ENCODE measurements around the gene METTL4. TPM values are rescaled to one million over a fixed set of nuclear protein-coding genes. Genes with fewer than 3 reads are reported as not detected.

METTL4 gene
- total and polyA plus RNA-seq, 2 donors (not counting 3 experiments of a cell fraction or from before 2014, with no cell fraction given): 8.3 to 17.4 TPM

DNA sequence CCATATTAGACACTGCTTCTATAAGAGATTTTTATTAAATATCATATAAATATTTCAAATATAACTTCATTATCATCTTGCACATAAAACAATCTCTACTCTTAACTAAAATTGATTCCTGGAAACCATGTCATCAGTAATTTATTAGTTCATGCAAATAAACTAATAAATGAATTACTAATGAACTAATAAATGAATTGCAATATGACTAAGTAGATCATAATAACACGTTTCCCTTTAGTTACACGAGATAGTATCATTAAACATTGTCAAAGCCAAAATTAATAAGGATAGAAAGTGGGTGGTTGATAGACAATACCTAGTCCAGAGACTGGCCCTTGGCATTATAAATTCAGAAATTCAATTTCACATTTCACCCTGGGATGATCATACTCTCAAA, 26.1 kb downstream of the METTL4 start:
- Histone ChIP-seq H3K4me1 (ENCODE audit: control insufficient read depth, extremely low read depth, insufficient read depth, low read length) (no peaks in the 10 kb centered on the region), H2AFZ (ENCODE audit: low read depth, low read length) (no peak overlapping the region), H4K20me1 (replicated peaks; ENCODE audit: control insufficient read depth, extremely low read depth, insufficient read depth, low read length) (no peaks in the 10 kb centered on the region), H3K27me3 (ENCODE audit: control insufficient read depth in 2 of 2, insufficient read depth in 2 of 2, low read length in 2 of 2) (no peaks in the 10 kb centered on the region), H3K36me3 (ENCODE audit: control insufficient read depth in 2 of 2, extremely low read depth in 1 of 2, insufficient read depth in 2 of 2, low read length in 2 of 2) (peaks cover 0 to 6% of the 10 kb centered on the region in 2 experiments), H3K4me3 (replicated peaks in 1 of 3; ENCODE audit: insufficient read depth in 1 of 3, low read depth in 1 of 3, low read length in 3 of 3) (no peak overlapping the region), H3K9me1 (replicated peaks; ENCODE audit: control insufficient read depth, extremely low read depth, insufficient read depth, low read length) (no peaks in the 10 kb centered on the region), H3K27ac (ENCODE audit: insufficient read depth, low read depth, low read length) (no peak overlapping the region), H3K9me3 (replicated peaks; ENCODE audit: control insufficient read depth, insufficient read depth, low read length) (no peaks in the 10 kb centered on the region), H3K79me2 (ENCODE audit: control insufficient read depth, insufficient read depth, low read length) (no peaks in the 10 kb centered on the region), H3K4me2 (ENCODE audit: insufficient read depth, low read length) (no peak overlapping the region), H3K9ac (replicated peaks; ENCODE audit: extremely low read depth, insufficient read depth, low read length) (no peak overlapping the region)
- DNase-seq (ENCODE audit: low read depth, low spot score): no peak
- no peak for FAIRE-seq
- ChIA-PET CTCF (interaction anchor here (5.1 to 5.2 kb wide), 2 partner anchors 439 to 959 kb away, joined by 85 to 259 read pairs; no protein-coding TSS in a partner anchor), POLR2A (no interaction called here)
- no TSS peak for BruUV-seq (replicated peaks)
- dilution Hi-C loops (cut with MboI; ENCODE audit: extremely low pct_ligation_motif_present, low sequenced_read_pairs) (no loop called here), intact Hi-C loops (cut with micrococcal nuclease) (no loop called here)
- TF ChIP-seq, protein P1, sequence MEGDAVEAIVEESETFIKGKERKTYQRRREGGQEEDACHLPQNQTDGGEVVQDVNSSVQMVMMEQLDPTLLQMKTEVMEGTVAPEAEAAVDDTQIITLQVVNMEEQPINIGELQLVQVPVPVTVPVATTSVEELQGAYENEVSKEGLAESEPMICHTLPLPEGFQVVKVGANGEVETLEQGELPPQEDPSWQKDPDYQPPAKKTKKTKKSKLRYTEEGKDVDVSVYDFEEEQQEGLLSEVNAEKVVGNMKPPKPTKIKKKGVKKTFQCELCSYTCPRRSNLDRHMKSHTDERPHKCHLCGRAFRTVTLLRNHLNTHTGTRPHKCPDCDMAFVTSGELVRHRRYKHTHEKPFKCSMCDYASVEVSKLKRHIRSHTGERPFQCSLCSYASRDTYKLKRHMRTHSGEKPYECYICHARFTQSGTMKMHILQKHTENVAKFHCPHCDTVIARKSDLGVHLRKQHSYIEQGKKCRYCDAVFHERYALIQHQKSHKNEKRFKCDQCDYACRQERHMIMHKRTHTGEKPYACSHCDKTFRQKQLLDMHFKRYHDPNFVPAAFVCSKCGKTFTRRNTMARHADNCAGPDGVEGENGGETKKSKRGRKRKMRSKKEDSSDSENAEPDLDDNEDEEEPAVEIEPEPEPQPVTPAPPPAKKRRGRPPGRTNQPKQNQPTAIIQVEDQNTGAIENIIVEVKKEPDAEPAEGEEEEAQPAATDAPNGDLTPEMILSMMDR (IDR thresholded peaks at IDR 0.05; ENCODE audit: extremely low read depth in 1 of 2, insufficient read depth in 1 of 2, low read depth in 1 of 2, low read length in 2 of 2): no peak
- no peak for TF ChIP-seq GATA2 (IDR thresholded peaks at IDR 0.05; ENCODE audit: insufficient read depth, insufficient read length, low read depth, low read length)
- TF ChIP-seq MYC (IDR thresholded peaks at IDR 0.05; ENCODE audit: low read depth, low read length): no peak
- TF ChIP-seq FOS (IDR thresholded peaks at IDR 0.05; ENCODE audit: borderline replicate concordance, insufficient read depth, low read length): no peak
- no peak for TF ChIP-seq JUN (IDR thresholded peaks at IDR 0.05; ENCODE audit: borderline replicate concordance, insufficient read depth, insufficient read length, low read depth)
- TF ChIP-seq, protein P2, sequence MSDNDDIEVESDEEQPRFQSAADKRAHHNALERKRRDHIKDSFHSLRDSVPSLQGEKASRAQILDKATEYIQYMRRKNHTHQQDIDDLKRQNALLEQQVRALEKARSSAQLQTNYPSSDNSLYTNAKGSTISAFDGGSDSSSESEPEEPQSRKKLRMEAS (IDR thresholded peaks at IDR 0.05; ENCODE audit: insufficient read depth, insufficient read length): no peak
- TF ChIP-seq EZH2 (IDR thresholded peaks at IDR 0.05; ENCODE audit: borderline replicate concordance, low read depth, low read length, severe bottlenecking): no peak

All from endothelial cell of umbilical vein (primary cell).